Tibial nerve (tissue), 3 donors: ENCODE data around the gene MT1E.
A peak's percentile ranks its signal among the peaks of the same experiment; 100 is the strongest.

Source experiments
- CTCF ChIP-seq, 5 experiments: fragments of 200-600 bp in 3 of 5; fragments of 450-650 bp in 2 of 5; sonication (generic) in 3 of 5; IDR thresholded peaks; one replicate each; pipeline ENCODE4 v1.5.1; 2016 to 2019; ENCODE audit warnings: antibody characterized with exemption in 5 of 5, mild to moderate bottlenecking in 3 of 5, moderate library complexity in 2 of 5
- POLR2A ChIP-seq, 2 donors: fragments of 450-650 bp; IDR thresholded peaks; one replicate each; pipeline ENCODE4 v1.6.1; 2017; ENCODE audit warnings: antibody characterized with exemption in 2 of 2, mild to moderate bottlenecking in 2 of 2, moderate library complexity in 2 of 2

- peak in 1 of 2 donors; percentile 62 for TF ChIP-seq POLR2A (IDR thresholded peaks at IDR 0.05)
- TF ChIP-seq CTCF (IDR thresholded peaks at IDR 0.05) = peak in 3 of 5 experiments; percentile 5 to 34 (median 23)
Observed at GRCh38 chr16:56617212-56618085, 8.1 kb upstream of the MT1E start.
